Hematopoietic multipotent progenitor cell treated with erythropoietin and hydrocortisone succinate and interleukin-3 and kit ligand, for 15 days (in vitro differentiated cells): ENCODE measurements around the gene EPRS1.
"Not testable (repeated sequence)": the region's sequence is repeated elsewhere in the genome, so short reads cannot be mapped to it uniquely, and the experiment has no call there.

Experiments
- DNase-seq: peaks from one replicate; pipeline ENCODE4 v3.0.0-alpha.2; 2015; ENCODE audit warnings: low spot score

The EPRS1 gene

GRCh38 chr1:220038640-220039039 is 7.7 kb downstream of the EPRS1 start:
- no peak for DNase-seq

GRCh38 chr1:220037810-220038209 is 8.5 kb downstream of the EPRS1 start:
- DNase-seq = not testable (repeated sequence)

- DNase-seq = no peak
These were observed 13.4 kb downstream of the EPRS1 start for GRCh38 chr1:220032911-220033310.

DNA sequence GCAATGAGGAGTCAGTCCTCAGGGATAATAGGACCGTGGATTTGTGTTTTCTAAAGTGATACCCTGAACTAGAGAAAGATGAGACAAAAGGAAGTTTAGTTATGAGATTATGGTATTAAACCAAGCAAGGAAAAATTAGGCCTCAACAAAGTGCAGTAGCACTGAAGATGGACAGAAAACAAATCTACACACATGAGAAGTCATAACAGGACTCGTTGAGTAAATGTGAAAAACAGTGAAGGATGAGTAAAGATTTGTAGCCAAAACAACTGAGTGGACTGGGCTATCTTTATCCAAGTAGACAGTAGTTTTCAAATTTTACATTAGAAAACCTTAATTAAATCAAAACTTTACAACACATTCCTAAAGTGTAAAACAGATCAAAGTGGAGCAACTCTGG is 15.0 kb downstream of the EPRS1 start:
- no peak for DNase-seq

DNA sequence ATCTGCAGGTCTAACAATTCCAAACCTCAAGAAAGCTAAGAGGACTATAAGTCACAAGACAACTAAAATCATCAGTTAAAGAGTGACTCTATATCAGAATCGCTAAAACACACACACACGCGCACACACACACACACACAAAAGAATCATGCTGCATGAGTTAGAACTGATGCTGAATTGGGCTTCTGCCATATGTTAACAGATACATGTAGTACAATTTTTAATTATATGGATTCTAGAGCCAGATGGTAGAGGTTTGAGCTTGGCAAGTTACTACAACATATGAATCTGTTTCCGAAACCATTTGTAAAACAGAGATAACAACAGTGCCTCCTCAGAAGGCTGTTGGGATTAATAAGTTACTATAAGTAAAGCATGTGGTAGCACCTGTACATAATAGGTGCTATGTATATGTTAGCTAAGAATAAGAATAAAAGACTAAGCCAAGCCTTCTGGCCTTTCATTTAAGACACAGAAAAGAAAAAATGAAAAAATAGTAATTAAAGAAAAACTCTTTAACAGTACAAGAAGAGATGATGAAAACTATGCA is 17.9 kb downstream of the EPRS1 start:
- DNase-seq = no peak

DNA sequence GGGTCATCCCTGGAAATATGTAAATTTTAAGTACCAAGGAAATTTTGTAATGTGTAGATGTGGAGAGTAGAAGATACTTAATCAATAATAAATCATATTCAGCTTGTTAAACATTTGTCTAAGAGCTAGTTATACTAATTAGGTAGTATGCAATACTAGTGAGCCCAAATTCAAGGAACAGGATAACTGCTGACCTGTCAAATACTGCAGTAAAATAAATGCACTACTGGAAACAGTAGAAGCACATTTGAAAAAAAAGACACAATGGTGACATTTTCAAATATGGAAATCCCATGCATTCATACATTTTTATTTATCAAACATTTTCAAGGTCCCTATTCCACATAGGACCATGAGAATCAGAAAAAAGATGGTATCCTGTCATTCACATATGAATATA is 27.2 kb downstream of the EPRS1 start:
- no peak for DNase-seq

DNA sequence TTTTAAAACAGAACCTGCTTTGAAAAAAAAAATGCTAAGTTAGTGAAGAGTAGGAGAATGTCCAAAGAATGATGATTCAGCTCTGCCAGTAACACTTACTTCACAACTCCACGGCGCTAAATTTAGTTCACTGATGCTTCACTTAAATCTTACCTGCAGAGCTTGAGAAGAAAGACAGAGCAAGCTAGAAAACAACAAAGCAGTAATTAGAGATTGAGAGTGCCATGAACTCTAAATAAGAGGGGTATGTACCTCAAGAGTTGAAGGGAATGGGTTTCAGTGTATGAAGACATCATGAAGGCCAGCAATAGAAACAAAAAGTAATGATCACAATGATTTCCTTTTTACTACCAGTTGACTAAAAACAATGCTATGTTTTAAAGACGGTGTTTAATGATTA is 32.8 kb downstream of the EPRS1 start:
- no peak for DNase-seq

GRCh38 chr1:220012259-220012658 is 34.0 kb downstream of the EPRS1 start:
- no peak for DNase-seq

- DNase-seq = no peak
These were observed 34.7 kb downstream of the EPRS1 start for GRCh38 chr1:220011620-220012019.

GRCh38 chr1:220007438-220007837 is 38.9 kb downstream of the EPRS1 start:
- no peak for DNase-seq

DNA sequence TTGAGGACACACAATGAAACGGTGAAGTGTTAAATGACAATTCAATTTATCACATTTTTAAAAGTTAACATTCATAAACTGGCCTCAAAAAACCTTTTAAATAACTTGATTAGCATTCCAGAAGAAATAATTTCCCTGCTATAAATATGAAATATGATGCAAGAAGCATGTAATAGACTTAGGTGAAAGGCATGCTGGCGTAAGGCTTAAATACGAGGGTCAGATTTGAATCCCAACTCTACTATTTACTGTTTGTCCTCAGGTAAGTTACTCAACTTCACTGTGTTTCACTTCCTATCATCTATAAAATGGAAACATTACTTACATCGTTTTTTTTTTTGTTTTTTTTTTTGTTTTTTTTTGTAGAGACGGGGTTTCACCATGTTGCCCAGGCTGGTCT is 40.8 kb downstream of the EPRS1 start:
- DNase-seq = no peak

GRCh38 chr1:220003610-220004299 is 42.5 kb downstream of the EPRS1 start:
- DNase-seq = no peak

- DNase-seq = no peak
These were observed 43.3 kb downstream of the EPRS1 start for GRCh38 chr1:220003015-220003414.

- DNase-seq = no peak
These were observed 45.2 kb downstream of the EPRS1 start for GRCh38 chr1:220001095-220001501.

GRCh38 chr1:219999821-220000220 is 46.5 kb downstream of the EPRS1 start:
- no peak for DNase-seq
